Measurements from ENCODE around the gene MMP7. TPM values are rescaled to one million over a fixed set of nuclear protein-coding genes. Genes with fewer than 3 reads are reported as not detected.

Gene MMP7
- polyA plus RNA-seq, 2 of the 4 experiments (the other 2 are of a cell fraction): 8.9 to 54.8 TPM

DNA sequence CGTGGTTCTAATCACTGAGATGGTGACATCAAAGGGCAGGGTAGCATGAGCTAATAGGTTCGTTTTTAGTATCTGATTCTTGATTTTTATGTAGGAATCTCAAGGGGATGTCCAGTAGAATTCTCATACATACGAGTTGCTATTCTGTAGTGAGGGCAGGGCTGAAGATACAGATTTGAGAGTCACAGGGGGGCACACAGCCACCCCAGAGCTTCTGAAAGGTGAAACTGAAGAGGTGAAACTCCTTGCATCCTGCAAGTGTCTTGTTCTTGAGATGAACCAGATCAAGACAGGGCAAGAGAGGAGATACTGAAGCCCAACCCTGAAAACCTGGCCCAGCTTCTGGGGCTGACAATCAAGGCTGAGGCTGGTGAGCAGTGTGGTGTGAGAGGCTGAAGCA lies 42.3 kb downstream of the MMP7 start (continued):
- TF ChIP-seq, protein P1, sequence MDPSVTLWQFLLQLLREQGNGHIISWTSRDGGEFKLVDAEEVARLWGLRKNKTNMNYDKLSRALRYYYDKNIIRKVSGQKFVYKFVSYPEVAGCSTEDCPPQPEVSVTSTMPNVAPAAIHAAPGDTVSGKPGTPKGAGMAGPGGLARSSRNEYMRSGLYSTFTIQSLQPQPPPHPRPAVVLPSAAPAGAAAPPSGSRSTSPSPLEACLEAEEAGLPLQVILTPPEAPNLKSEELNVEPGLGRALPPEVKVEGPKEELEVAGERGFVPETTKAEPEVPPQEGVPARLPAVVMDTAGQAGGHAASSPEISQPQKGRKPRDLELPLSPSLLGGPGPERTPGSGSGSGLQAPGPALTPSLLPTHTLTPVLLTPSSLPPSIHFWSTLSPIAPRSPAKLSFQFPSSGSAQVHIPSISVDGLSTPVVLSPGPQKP (IDR thresholded peaks at IDR 0.05; ENCODE audit: low read depth, low read length): no peak
- TF ChIP-seq HOXA7 (CRISPR knock-in tag; IDR thresholded peaks at IDR 0.05) (no peak), PBX3 (IDR thresholded peaks at IDR 0.05) (no peak), RNF2 (IDR thresholded peaks at IDR 0.05; ENCODE audit: borderline replicate concordance, low read depth) (no peak), ZC3H11A (IDR thresholded peaks at IDR 0.05) (no peak), TP53 (CRISPR knock-in tag; IDR thresholded peaks at IDR 0.05) (no peak)

DNA sequence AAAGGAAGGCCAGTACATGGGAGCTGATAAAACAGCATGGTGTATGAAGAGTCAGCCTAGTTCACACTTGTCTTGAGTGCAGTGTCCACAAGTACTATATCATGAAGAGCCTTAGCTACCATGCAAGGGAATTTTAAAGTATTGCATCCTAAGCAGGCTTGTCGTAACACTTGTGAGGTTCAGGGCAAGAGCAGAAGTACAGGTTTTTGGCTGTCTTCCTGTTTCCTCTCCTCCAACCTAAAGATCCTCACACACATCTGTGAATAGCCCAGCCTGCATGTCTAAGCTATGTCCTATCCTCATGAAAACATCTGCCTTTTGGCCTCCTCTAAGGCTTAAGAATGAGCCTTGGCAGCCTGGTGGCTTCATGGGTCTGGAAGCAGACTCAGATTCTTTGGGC lies 43.3 kb downstream of the MMP7 start:
- CTCF ChIA-PET: interaction anchor here (0.7 to 1.5 kb wide), 6 partner anchors 21 to 198 kb away, joined by 3 to 4 read pairs (median 3); no protein-coding TSS in a partner anchor
- Histone ChIP-seq H3K4me3 (no peak overlapping the region), H3K4me1 (peaks cover 31% of the 10 kb centered on the region; the same call in 2 of the 3 replicates), H3K9me3 (no peaks in the 10 kb centered on the region), H3K4me2 (no peak overlapping the region), H3K27ac (no peak overlapping the region; a peak in 1 of 6 replicates)
- TF ChIP-seq MAFK (IDR thresholded peaks at IDR 0.05; ENCODE audit: partially characterized antibody): no peak
- TF ChIP-seq REST (IDR thresholded peaks at IDR 0.05): no peak
- no peak for TF ChIP-seq RARB (CRISPR knock-in tag; IDR thresholded peaks at IDR 0.05)
- TF ChIP-seq MAZ (IDR thresholded peaks at IDR 0.05; ENCODE audit: borderline replicate concordance, low read depth, low read length): no peak
- POLR2A ChIA-PET: no interaction called here
- FAIRE-seq (no peak), ATAC-seq (no peak), DNase-seq (ENCODE audit: low read depth in 1 of 2, low spot score in 1 of 2) (no peak)
- WGBS (ENCODE audit: missing lambda C conversion rate): 100% methylated on average over 1 of the region's 1 CpG

GRCh38 chr11:102486584-102486983 lies 44.0 kb downstream of the MMP7 start:
- 89% methylated on average over 2 of the region's 2 CpGs for WGBS (ENCODE audit: missing lambda C conversion rate)
- Histone ChIP-seq H3K9me3 (no peaks in the 10 kb centered on the region), H3K27ac (no peak overlapping the region; a peak in 1 of 6 replicates), H3K4me1 (peaks cover 31% of the 10 kb centered on the region; the same call in 2 of the 3 replicates), H3K4me2 (no peak overlapping the region), H3K4me3 (no peak overlapping the region)
- TF ChIP-seq ATOH8 (CRISPR knock-in tag; IDR thresholded peaks at IDR 0.05; ENCODE audit: low read depth): no peak
- no peak for TF ChIP-seq JUN (IDR thresholded peaks at IDR 0.05)
- TF ChIP-seq BHLHE40 (IDR thresholded peaks at IDR 0.05; ENCODE audit: low read depth, low read length): no peak
- no peak for TF ChIP-seq EP300 (IDR thresholded peaks at IDR 0.05)
- TF ChIP-seq NR3C1 (IDR thresholded peaks at IDR 0.05): no peak
- no peak for TF ChIP-seq NFE2L2 (conservative IDR thresholded peaks at IDR 0.05; ENCODE audit: low read length)
- TF ChIP-seq PBX3 (IDR thresholded peaks at IDR 0.05): no peak
- TF ChIP-seq CTCF (IDR thresholded peaks at IDR 0.05): no peak
- no peak for TF ChIP-seq HOXB5 (CRISPR knock-in tag; IDR thresholded peaks at IDR 0.05)
- no peak for TF ChIP-seq EHMT2 (IDR thresholded peaks at IDR 0.05; ENCODE audit: low read depth)
- ChIA-PET CTCF (interaction anchor here (0.7 to 1.5 kb wide), 5 partner anchors 66 to 197 kb away, joined by 3 to 4 read pairs (median 3); no protein-coding TSS in a partner anchor), POLR2A (no interaction called here)
- FAIRE-seq: no peak
- DNase-seq (ENCODE audit: low read depth in 1 of 2, low spot score in 1 of 2): no peak
- no peak for ATAC-seq

Data from A549 (cell line).